ENCODE results near the gene NKAIN2. TPM values are rescaled to one million over a fixed set of nuclear protein-coding genes. Genes with fewer than 3 reads are reported as not detected.

Gene NKAIN2
- total and polyA plus RNA-seq, 2 donors (not counting 3 experiments of a cell fraction or from before 2014, with no cell fraction given): 0.03 TPM; not detected in 1

GRCh38 chr6:124033501-124033900, 229.8 kb downstream of the NKAIN2 start:
- Histone ChIP-seq H3K36me3 (ENCODE audit: control insufficient read depth in 2 of 2, extremely low read depth in 1 of 2, insufficient read depth in 2 of 2, low read length in 2 of 2) (no peaks in the 10 kb centered on the region), H3K4me3 (replicated peaks in 1 of 3; ENCODE audit: insufficient read depth in 1 of 3, low read depth in 1 of 3, low read length in 3 of 3) (no peak overlapping the region), H3K9me3 (replicated peaks; ENCODE audit: control insufficient read depth, insufficient read depth, low read length) (no peaks in the 10 kb centered on the region), H3K27me3 (ENCODE audit: control insufficient read depth in 2 of 2, insufficient read depth in 2 of 2, low read length in 2 of 2) (no peaks in the 10 kb centered on the region), H3K79me2 (ENCODE audit: control insufficient read depth, insufficient read depth, low read length) (no peaks in the 10 kb centered on the region), H3K27ac (ENCODE audit: insufficient read depth, low read depth, low read length) (no peak overlapping the region), H2AFZ (ENCODE audit: low read depth, low read length) (no peak overlapping the region), H3K9ac (replicated peaks; ENCODE audit: extremely low read depth, insufficient read depth, low read length) (no peak overlapping the region), H3K4me1 (ENCODE audit: control insufficient read depth, extremely low read depth, insufficient read depth, low read length) (no peaks in the 10 kb centered on the region), H3K9me1 (replicated peaks; ENCODE audit: control insufficient read depth, extremely low read depth, insufficient read depth, low read length) (no peaks in the 10 kb centered on the region), H3K4me2 (ENCODE audit: insufficient read depth, low read length) (no peak overlapping the region), H4K20me1 (replicated peaks; ENCODE audit: control insufficient read depth, extremely low read depth, insufficient read depth, low read length) (no peaks in the 10 kb centered on the region)
- DNase-seq (ENCODE audit: low read depth, low spot score): no peak
- FAIRE-seq: no peak
- BruUV-seq (replicated peaks): no TSS peak
- CTCF ChIA-PET: no interaction called here
- dilution Hi-C loops (cut with MboI; ENCODE audit: extremely low pct_ligation_motif_present, low sequenced_read_pairs) (no loop called here), intact Hi-C loops (cut with micrococcal nuclease) (no loop called here)
- TF ChIP-seq MAX (IDR thresholded peaks at IDR 0.05; ENCODE audit: insufficient read depth, insufficient read length) (no peak), POLR2A (IDR thresholded peaks at IDR 0.05; ENCODE audit: low read depth, low read length) (no peak), POLR2AphosphoS5 (IDR thresholded peaks at IDR 0.05; ENCODE audit: insufficient read depth, low read depth, low read length) (no peak), EZH2 (IDR thresholded peaks at IDR 0.05; ENCODE audit: borderline replicate concordance, low read depth, low read length, severe bottlenecking) (no peak), GATA2 (IDR thresholded peaks at IDR 0.05; ENCODE audit: insufficient read depth, insufficient read length, low read depth, low read length) (no peak), FOS (IDR thresholded peaks at IDR 0.05; ENCODE audit: borderline replicate concordance, insufficient read depth, low read length) (no peak), MYC (IDR thresholded peaks at IDR 0.05; ENCODE audit: low read depth, low read length) (no peak), JUN (IDR thresholded peaks at IDR 0.05; ENCODE audit: borderline replicate concordance, insufficient read depth, insufficient read length, low read depth) (no peak)
- TF ChIP-seq, protein P1, sequence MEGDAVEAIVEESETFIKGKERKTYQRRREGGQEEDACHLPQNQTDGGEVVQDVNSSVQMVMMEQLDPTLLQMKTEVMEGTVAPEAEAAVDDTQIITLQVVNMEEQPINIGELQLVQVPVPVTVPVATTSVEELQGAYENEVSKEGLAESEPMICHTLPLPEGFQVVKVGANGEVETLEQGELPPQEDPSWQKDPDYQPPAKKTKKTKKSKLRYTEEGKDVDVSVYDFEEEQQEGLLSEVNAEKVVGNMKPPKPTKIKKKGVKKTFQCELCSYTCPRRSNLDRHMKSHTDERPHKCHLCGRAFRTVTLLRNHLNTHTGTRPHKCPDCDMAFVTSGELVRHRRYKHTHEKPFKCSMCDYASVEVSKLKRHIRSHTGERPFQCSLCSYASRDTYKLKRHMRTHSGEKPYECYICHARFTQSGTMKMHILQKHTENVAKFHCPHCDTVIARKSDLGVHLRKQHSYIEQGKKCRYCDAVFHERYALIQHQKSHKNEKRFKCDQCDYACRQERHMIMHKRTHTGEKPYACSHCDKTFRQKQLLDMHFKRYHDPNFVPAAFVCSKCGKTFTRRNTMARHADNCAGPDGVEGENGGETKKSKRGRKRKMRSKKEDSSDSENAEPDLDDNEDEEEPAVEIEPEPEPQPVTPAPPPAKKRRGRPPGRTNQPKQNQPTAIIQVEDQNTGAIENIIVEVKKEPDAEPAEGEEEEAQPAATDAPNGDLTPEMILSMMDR (IDR thresholded peaks at IDR 0.05; ENCODE audit: extremely low read depth in 1 of 2, insufficient read depth in 1 of 2, low read depth in 1 of 2, low read length in 2 of 2): no peak
- POLR2A ChIA-PET: no interaction called here
